Neural cell (in vitro differentiated cells): ENCODE data around the gene SLC36A1.

Experiments used
- EP300 ChIP-seq: fragments of 450-650 bp; conservative IDR thresholded peaks from 2 replicates; pipeline ENCODE4 v1.6.1; 2014; ENCODE audit warnings: antibody characterized with exemption, mild to moderate bottlenecking, moderate library complexity; ENCODE audit not compliant: poor library complexity, severe bottlenecking
- POLR2AphosphoS5 ChIP-seq: IDR thresholded peaks from 2 replicates; pipeline ENCODE4 v1.6.1; 2012
- TF ChIP-seq, protein P1 (sequence below): fragments of 450-650 bp; IDR thresholded peaks from 2 replicates; pipeline ENCODE4 v1.5.1; 2014; ENCODE audit warnings: antibody characterized with exemption, mild to moderate bottlenecking, moderate library complexity; ENCODE audit not compliant: poor library complexity, severe bottlenecking

DNA sequence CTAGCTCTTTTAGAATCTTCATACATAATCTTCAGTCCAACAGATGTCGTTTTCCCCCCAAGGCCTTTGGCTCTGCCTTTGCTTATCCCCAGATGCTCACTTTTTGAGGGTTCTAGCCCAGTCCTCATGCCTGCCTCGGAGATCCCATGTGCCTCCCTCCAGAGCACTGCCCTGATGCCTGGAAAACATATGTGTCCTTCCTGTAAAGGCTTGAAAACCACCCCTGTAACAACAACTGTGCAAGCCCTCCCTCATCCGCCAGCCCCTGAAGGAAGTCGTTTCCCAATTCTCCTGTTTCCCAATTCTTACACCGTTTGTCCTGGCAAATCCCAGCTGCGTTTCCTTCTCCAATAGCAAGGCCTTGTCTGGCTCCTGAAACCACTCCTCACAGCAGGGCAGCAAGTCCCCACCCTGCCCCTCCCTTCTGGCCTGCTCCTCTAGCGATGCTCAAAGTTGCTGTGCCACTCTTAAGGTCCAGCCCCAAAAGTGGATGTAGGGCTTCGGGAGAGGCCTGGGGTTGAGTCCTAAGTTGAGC lies 52.2 kb downstream of the SLC36A1 start:
- TF ChIP-seq POLR2AphosphoS5 (no peak), EP300 (no peak)
- TF ChIP-seq, protein P1, sequence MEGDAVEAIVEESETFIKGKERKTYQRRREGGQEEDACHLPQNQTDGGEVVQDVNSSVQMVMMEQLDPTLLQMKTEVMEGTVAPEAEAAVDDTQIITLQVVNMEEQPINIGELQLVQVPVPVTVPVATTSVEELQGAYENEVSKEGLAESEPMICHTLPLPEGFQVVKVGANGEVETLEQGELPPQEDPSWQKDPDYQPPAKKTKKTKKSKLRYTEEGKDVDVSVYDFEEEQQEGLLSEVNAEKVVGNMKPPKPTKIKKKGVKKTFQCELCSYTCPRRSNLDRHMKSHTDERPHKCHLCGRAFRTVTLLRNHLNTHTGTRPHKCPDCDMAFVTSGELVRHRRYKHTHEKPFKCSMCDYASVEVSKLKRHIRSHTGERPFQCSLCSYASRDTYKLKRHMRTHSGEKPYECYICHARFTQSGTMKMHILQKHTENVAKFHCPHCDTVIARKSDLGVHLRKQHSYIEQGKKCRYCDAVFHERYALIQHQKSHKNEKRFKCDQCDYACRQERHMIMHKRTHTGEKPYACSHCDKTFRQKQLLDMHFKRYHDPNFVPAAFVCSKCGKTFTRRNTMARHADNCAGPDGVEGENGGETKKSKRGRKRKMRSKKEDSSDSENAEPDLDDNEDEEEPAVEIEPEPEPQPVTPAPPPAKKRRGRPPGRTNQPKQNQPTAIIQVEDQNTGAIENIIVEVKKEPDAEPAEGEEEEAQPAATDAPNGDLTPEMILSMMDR = no peak
